GM12878 (cell line): ENCODE data around the gene GTPBP4.

ENCODE experiments used
- HDGF ChIP-seq: fragments of 450-650 bp; IDR thresholded peaks from 2 replicates; pipeline ENCODE4 v1.6.1; 2016; ENCODE audit warnings: antibody characterized with exemption
- JUNB ChIP-seq: IDR thresholded peaks from 2 replicates; pipeline ENCODE4 v1.6.1; 2016; ENCODE audit warnings: antibody characterized with exemption, mild to moderate bottlenecking
- MEF2B ChIP-seq: fragments of 450-650 bp; IDR thresholded peaks from 2 replicates; pipeline ENCODE4 v1.6.1; 2018; ENCODE audit warnings: mild to moderate bottlenecking, moderate library complexity; ENCODE audit not compliant: partially characterized antibody, poor library complexity, severe bottlenecking
- TARDBP ChIP-seq: IDR thresholded peaks from 2 replicates; pipeline ENCODE4 v1.6.1; 2016; ENCODE audit warnings: borderline replicate concordance
- TCF7 ChIP-seq: IDR thresholded peaks from 2 replicates; pipeline ENCODE4 v1.6.1; 2014; ENCODE audit warnings: antibody characterized with exemption, borderline replicate concordance
- YBX1 ChIP-seq: fragments of 450-650 bp; IDR thresholded peaks from 2 replicates; pipeline ENCODE4 v1.6.1; 2016; ENCODE audit warnings: antibody characterized with exemption
- TF ChIP-seq, protein P1 (sequence below), 3 experiments: IDR thresholded peaks in 2 of 3; conservative IDR thresholded peaks in 1 of 3; 2 replicates each; pipeline ENCODE4 v1.5.1; 2011; ENCODE audit warnings: low read depth in 3 of 3, low read length in 3 of 3, mild to moderate bottlenecking in 3 of 3, control low read depth in 2 of 3, moderate library complexity in 2 of 3, inconsistent platforms in 1 of 3, mixed read lengths in 1 of 3; ENCODE audit not compliant: control insufficient read depth in 2 of 3, insufficient read depth in 1 of 3; ENCODE audit errors: extremely low read depth in 1 of 3
- TF ChIP-seq, protein P2 (sequence below): IDR thresholded peaks from 2 replicates; pipeline ENCODE4 v1.6.1; 2011; ENCODE audit warnings: low read depth, low read length, improper control_type of control experiment, borderline replicate concordance

GRCh38 chr10:949446-949845 lies 38.8 kb upstream of the GTPBP4 start:
- TF ChIP-seq, protein P1, sequence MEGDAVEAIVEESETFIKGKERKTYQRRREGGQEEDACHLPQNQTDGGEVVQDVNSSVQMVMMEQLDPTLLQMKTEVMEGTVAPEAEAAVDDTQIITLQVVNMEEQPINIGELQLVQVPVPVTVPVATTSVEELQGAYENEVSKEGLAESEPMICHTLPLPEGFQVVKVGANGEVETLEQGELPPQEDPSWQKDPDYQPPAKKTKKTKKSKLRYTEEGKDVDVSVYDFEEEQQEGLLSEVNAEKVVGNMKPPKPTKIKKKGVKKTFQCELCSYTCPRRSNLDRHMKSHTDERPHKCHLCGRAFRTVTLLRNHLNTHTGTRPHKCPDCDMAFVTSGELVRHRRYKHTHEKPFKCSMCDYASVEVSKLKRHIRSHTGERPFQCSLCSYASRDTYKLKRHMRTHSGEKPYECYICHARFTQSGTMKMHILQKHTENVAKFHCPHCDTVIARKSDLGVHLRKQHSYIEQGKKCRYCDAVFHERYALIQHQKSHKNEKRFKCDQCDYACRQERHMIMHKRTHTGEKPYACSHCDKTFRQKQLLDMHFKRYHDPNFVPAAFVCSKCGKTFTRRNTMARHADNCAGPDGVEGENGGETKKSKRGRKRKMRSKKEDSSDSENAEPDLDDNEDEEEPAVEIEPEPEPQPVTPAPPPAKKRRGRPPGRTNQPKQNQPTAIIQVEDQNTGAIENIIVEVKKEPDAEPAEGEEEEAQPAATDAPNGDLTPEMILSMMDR (IDR thresholded peaks at IDR 0.05 in 2 of 3, conservative IDR thresholded peaks at IDR 0.05 in 1 of 3; ENCODE audit: control insufficient read depth in 2 of 3, extremely low read depth in 1 of 3, insufficient read depth in 1 of 3, low read depth in 3 of 3, low read length in 3 of 3), result no peak
- TF ChIP-seq JUNB (no peak), TARDBP (no peak), YBX1 (no peak), TCF7 (no peak), HDGF (no peak), MEF2B (no peak)
- TF ChIP-seq, protein P2, sequence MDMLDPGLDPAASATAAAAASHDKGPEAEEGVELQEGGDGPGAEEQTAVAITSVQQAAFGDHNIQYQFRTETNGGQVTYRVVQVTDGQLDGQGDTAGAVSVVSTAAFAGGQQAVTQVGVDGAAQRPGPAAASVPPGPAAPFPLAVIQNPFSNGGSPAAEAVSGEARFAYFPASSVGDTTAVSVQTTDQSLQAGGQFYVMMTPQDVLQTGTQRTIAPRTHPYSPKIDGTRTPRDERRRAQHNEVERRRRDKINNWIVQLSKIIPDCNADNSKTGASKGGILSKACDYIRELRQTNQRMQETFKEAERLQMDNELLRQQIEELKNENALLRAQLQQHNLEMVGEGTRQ, result no peak
